OCI-M2 (cell line): ENCODE measurements around the gene RASA3.
"Not testable (repeated sequence)": the region's sequence is repeated elsewhere in the genome, so short reads cannot be mapped to it uniquely, and the experiment has no call there.

Experiments
- DNase-seq: peaks from one replicate; lab custom pipeline; 2025; ENCODE audit not compliant: unreplicated experiment; lab: John Stamatoyannopoulos, UW

Gene RASA3

DNA sequence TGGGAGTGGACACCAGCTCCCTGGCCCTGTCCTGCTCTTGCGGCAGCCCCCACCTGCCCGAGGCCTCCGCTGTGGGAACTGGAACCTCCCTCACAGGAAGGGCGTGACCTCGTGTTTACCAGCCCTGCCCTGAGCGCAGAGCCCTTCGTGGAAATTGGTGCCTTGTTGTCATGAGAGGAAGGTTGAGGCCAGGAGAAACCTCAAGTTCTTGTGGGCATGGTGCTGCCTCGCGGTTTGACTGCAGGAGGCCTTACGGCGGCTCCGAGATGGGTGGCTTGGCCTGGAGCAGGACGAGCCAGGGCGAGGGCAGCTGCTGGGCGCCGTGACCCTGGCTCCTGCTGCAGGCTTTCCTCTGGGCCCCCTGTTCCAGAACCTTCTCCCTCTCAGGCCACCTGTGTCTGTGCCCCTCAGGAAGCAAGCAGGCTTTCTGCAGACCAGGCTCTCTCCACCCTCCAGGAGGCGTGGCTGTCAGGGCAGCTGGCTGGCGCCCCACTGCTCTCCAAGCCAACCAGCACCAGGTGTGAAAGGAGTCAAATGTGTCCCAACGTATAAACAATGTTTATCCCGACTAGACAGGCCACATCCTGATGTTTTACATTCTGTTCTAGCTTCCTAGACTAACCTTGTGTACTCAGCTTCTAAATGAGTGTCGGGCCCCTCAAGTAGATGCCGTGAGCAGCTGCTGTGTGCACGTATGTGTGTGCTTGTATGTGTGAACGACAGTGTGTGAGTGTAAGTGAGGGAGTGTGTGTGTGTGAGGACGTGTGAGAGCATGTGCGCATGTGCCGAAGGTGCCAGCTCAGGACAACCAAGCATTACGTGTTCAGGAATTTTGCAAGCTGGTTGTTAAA lies 10.4 kb upstream of the RASA3 start:
- DNase-seq = no peak

DNA sequence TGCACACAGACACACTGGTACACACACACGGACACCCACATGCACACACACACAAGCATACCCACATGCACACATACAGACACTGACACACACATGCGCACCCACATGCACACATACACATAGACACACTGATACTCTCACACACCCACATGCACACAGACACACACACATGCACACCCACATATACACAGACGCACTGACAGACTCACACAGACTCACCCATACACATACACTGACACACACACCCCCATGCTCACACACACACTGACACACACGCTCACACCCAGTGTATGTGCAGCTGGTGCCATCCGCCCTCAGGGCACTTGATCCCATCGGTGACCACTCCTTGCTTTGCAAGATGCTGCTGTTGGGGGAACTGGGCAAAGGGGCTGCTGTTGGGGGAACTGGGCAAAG lies 9.7 kb upstream of the RASA3 start:
- no peak for DNase-seq

DNA sequence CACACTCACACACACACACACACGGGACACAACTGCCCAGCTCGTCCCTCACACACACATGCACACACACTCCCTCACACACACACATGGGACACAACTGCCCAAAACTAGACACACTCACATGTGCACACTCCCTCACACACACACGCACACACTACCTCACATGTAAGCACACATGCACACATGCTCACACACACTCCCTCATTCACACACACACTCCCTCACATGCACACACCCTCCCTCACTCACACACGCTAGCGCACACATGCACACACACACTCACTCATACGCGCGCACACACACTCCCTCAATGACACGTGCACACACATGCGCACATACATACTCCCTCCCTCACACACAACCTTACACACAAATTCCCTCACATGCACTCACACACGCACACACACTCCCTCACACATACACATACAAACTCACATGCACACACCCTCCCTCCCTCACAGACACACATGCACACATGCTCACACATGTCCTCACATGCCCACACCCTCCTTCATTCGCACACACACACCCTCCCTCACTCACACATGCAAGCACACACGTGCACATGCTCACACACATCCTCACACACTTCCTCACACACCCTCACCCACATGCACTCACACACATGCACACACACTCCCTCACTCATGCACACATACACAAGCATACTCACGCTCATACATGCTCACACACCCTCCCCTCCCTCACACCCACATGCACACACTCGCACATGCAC lies 9.0 kb upstream of the RASA3 start:
- DNase-seq = no peak

DNA sequence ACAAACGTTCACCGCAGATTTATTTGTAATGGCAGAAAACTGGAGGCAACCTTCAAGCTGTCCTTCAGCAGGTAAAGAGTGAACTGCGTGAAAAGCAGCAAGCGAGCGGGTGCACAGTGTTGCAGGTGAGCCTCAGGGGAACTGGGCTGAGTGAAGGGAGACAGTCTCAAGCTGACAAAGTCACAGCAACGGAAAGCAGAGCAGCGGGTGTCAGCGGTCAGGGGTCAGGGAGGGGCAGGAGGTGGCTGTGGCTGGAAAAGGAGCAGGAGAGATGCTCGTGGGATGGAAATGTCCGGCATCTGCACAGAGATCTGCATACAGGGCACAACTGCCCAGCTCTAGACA lies 8.5 kb upstream of the RASA3 start:
- DNase-seq = no peak

DNA sequence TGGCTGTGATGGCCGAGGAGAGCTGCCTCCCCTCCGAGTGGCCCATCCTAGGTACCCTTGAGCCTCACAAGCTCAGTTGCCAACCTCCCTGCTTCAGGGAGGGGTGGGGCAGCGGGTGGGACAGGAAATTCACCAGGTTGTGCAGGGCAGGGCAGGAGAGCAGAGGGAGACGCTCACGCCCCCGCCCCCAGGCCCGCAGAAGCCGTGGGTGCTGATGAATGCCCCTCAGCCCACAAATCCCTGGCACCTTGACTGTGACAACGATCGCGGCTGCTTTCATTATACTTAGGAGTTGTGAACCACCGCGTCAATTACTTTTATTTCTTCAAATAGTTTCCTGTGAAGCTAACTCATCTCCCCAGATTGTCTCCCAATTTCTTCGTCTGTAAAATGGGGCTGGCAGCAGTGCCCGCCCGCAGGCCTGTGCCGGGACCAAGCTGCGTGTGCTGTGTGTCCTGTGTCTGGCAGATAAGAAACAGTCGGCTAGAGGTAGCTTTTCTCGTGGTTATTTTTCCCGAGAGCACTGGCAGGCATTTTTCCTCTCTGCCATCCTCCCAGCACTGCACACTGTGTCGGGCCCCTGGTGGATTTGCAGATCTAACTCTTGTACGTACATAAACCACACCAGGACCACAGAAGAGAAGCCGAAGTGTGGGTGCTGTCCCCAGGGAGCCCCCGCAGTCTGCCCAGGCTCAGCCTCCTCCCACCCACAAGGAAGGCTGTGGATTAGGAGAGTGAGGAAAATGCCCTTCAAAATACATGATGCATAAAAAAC lies 7.9 kb upstream of the RASA3 start:
- no peak for DNase-seq

DNA sequence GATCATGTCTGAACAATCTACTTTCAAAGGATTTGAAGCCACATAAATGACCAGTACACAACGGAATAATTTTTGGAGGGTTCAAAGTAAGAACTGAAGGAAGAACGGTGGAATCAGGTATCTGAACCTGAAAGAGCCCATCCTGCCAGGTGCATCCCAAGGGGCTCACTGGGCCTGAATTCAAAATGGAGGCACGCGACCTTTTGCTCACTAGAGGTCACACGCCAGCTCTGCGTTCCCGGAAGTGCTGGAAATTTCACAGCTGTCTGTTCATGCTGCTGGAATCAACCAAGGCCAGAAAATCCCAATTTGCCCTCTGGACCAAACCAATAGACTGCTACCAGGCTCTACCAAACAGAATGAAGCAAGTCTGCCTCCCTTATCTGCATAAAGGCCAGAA lies 4.2 kb upstream of the RASA3 start:
- DNase-seq = no peak

DNA sequence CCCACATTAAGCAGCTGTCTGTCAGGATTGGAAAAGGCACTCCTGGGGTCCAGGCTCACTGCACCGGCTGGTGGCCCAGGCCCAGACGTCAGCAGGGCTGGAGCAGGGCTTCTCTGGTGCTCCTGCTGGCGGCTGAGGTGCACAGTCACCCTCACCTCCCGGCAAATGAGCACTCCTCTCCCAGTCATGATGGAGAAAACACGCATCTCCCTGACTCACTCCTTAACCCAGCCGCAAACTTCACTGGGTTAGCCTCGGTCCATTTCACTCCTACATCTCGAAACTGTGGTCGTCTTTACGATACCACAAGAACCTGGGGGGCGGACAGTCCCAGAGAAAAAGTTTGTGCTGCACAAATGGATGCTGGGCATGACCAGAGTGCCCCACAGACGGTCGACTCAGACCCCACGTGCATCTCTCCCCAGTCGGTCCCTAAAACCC lies 3.3 kb upstream of the RASA3 start:
- DNase-seq = no peak

DNA sequence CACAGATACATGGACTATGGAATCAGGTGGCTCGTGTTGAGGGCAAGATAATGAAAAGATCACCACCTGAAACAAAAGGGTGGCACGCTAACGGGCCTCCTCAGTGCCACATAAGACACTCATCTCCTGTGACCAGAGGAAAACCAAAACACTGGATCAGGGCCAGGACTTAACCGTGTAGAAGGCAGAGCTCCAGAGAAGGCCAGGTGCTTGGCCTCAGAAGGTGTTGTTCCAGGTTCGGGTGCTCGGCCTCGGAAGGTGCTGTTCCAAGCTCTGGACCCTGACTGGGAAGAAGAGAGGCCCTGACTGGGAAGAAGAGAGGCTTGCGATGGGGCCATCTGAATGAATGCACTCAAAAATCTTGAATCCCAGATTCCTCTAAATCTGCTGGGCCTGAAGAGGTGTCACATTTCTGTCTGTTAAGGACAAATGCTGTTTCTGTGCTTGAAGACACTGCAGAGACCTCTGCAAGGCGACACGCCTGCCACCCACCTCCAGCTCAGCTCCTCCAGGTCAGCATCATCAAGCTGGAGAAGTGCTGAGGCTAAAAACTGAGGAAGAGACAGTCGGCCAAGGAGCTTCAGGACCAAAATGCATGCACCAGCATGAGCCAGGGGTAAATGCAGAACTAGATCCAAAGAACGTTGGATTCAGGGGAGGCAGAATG lies 2.7 kb upstream of the RASA3 start:
- no peak for DNase-seq

DNA sequence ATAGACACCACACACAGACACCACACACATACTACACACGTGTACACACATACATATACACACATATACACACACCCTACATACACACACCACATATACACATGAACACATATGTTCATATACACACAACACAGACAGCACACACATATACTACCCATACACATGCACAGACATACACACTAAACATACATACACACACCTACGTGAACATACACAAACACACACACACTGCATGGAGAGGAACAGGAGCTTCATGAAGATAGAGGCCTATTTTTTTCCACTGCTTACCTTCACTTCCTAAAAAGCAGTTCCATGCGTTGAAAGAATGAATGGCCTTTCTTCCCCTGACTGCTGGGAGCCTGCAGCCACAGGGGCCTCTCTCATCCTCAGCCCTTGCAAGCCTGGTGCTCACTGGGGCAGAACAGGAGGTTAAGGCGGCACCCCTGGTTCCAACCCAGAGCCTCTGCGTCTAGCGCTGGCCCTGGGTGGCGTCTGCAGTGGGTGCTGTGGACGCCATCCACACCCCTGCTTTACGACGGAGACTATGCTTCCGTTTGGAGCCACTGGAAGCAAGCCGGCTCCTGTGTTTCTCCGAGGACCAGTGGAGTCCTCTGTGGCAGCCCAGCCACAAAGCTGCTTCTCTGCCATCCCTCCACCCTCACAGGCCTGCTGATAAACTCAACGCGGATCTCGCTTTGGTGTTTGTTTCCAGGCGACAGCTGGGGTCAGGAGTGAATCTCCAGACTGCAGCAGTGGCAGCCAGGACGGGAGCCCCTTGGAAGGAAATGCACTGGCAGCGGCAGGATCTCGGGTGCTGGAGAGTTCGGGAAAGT lies 1.9 kb upstream of the RASA3 start:
- no peak for DNase-seq

DNA sequence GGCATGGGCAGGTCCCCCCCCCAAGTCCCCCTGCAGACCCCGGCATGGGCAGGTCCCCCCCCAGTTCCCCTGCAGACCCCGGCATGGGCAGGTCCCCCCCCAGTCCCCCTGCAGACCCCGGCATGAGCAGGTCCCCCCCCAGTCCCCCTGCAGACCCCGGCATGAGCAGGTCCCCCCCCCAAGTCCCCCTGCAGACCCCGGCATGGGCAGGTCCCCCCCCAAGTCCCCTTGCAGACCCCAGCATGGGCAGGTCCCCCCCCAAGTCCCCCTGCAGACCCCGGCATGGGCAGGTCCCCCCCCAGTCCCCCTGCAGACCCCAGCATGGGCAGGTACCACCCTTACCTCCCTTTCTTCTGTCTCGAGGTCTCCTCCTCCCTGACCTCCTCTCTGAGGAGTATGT lies 1.1 kb upstream of the RASA3 start:
- DNase-seq = not testable (repeated sequence)

DNA sequence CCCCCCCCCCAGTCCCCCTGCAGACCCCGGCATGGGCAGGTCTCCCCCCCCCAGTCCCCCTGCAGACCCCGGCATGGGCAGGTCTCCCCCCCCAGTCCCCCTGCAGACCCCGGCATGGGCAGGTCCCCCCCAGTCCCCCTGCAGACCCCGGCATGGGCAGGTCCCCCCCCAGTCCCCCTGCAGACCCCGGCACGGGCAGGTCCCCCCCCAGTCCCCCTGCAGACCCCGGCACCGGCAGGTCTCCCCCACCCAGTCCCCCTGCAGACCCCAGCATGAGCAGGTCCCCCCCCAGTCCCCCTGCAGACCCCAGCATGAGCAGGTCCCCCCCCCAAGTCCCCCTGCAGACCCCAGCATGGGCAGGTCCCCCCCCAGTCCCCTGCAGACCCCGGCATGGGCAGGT lies 703 bp upstream of the RASA3 start:
- DNase-seq = not testable (repeated sequence)

DNA sequence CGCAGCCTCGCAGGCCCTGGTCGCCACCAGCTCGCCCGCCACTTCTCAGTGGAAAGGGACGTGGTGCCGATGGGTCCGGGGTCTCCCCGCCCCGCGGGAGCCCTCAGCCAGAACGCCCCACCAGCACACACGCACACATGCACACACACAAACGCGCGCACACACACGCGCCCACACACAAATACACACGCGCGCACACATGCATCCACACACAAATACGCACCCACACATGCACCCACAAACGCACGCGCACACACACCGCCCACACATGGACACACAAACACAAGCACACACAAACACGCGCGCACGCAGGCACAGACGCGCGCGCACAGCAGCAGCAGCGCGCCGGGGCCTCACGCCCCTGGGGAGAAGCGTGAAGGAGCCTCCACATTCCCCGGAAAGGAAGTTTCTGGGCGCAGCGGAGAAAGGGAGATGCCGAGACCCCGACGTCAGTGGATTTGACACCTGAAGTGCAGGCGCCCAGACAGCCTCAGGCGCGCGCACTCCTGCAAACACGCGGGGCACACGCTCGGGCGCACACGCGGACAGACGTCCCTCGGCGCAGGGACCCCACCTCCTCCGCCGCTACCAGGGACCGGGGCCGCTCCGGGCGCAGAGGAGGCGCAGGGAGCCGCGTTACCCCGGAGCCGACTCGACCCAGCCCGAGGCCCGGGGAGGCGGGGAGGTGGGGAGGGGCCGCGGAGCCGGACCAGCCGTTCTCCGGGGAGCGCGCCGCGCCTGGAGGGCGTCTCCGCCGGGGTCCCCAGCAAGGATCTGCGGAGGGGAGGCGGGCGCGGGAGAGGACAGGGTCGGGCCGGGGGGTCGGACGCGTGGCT lies 622 bp downstream of the RASA3 start:
- no peak for DNase-seq

DNA sequence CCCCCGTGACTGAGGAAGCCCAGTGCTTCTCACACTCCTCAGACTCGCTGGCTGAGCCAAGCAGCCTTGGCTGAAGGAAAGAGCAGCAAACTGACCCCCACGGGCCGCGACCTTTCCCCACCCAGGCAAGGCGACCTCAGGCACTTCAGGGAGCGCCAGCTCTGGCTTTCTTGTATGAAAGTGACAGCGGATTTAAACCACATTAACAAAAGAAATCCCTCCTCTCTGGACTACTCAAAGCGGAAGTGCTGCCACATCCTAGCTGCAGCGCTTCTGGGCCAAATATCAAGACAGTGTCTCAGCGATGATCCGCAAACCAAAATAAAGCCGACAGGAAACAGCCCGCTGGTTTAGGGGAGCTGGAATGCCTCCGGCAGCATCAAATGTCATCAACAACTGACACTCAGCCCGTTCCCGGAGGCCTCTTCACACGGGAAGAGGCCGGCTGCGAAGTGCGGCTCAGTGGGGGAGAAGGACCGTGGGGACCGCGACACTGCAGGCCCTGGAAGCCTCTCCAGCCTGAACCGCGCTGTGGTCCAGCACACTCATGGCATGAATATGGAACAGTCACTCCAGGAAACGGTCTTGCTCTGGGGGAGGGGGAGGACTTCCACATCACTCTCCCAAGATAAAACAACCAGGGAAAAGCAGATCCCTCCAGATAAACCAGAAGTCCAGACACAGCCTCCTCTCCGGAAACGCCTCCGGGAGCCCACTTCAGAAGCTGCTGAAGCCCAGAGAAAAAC lies 1.4 kb downstream of the RASA3 start:
- no peak for DNase-seq

DNA sequence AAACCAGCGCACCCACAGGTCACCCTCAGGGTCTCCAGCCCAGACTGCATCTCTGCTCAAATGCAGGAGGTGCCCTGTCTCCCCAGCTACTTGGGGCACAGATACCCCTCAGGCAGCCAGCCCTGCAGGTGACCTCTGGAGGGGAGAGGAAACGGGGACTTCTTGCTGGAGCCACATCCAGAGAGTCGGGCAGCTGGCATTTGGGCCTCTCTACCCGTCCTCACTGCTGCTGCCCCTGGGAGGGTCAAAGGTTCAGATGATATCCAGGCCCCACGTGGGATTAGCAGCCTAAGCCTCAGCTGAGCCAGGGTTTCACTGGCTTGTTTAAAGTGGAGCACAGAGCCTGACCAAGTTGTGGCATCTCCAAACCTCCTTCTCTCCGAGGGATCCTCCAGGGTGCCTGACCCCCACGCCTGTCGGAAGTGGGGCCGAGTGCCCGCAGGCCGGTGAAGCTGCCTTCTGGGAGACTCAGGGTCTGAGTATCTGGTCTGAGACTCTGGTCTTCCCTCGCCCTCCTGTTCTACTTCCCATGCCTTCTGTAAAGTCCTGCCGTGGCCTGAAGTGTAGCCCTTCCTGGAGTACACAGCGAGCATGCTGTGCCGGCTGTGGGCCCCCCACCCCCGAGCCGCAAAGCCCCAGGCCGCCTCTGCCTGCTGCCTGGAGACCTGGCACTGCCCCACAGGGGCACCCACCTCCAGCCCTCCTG lies 2.1 kb downstream of the RASA3 start:
- DNase-seq = no peak

DNA sequence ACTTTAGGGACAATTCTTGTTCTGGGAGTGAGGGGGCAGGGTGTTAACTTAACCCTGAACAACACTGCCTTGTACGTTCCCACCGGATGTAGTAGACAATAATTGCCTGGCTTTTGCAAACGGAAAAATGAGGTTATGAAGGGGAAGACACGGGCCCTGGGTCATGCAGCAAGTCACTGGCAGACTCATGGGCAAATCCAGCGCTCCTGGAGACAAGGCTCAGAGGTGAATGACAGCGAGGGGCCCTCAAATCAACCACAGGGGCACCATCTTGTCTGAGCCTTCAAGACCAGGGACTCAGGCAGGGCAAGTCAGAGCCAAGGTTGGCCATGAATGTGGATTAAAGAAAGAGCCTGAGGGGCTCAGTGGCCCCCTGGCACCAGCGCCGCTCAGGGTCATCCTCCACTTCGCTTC lies 2.8 kb downstream of the RASA3 start:
- no peak for DNase-seq

DNA sequence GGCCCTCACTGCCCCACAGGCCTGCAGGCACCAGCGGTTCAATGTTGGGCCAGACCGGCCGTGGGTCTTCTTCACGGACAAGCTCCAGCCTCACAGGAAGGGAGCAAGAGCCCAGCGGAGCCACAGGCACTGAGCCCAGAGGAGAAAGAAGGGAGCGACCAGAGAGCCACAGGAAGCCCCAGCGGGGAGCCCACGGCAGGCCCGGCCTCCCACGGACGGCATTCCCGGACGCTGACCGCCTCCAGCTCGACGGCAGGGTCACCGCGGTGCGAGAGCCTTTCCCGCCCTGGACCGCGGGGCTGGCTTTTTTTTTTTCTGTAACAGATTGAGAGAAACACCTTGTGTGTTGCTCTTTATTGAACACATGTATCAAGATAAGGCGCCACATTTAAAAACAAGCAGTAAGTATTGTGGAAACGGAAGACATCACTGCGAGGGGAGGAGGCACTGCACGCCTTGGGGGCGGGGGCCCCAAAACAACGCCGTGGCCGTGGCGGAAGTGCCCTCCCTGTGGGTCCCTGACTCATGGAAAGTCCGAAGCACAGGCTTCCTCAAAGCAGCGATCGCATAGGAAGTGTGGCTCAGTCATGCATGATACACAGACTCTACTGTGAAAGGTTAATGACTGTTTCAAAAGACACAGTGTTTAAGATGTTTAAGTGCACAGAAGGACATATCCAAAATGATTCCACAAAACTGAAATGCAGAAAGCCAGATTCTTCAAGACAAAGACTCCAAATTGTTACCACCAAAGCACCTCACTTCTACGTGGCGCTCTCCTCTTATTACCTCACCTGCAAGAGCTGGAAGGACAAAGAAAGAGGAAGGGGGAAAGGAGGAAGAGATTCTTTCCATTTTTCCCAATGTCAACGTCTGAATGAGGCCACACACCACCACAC lies 3.5 kb downstream of the RASA3 start:
- no peak for DNase-seq

DNA sequence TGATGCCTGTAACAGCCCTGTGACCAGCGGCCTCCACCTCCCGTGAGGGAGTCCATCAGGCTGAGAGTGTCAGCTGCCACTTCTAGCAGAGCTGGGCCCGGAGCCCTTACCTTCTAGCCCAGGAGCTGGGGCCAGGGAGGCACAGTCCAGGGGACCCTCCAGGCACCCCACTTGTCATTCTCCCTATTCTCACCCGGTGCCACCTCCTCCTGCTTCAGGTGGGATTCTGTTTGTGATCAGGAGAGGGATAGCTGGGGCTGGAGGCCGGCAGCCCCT lies 4.1 kb downstream of the RASA3 start:
- DNase-seq = no peak
